Esophagus muscularis mucosa (tissue), 4 donors: ENCODE data around the gene PRDM2.

Experiments used
- CTCF ChIP-seq, 3 experiments: fragments of 200-600 bp in 2 of 3; fragments of 450-650 bp in 1 of 3; sonication (generic) in 2 of 3; IDR thresholded peaks; one replicate each; pipeline ENCODE4 v1.5.1; 2017 to 2019; ENCODE audit warnings: antibody characterized with exemption in 3 of 3, mild to moderate bottlenecking in 2 of 3, moderate library complexity in 1 of 3
- EP300 ChIP-seq: sonication (generic); formaldehyde crosslinking; IDR thresholded peaks from one replicate; pipeline ENCODE4 v1.6.1; 2017; ENCODE audit warnings: antibody characterized with exemption
- POLR2A ChIP-seq: fragments of 450-650 bp; IDR thresholded peaks from one replicate; pipeline ENCODE4 v1.6.1; 2017; ENCODE audit warnings: antibody characterized with exemption, moderate library complexity, mild to moderate bottlenecking, low read depth

DNA sequence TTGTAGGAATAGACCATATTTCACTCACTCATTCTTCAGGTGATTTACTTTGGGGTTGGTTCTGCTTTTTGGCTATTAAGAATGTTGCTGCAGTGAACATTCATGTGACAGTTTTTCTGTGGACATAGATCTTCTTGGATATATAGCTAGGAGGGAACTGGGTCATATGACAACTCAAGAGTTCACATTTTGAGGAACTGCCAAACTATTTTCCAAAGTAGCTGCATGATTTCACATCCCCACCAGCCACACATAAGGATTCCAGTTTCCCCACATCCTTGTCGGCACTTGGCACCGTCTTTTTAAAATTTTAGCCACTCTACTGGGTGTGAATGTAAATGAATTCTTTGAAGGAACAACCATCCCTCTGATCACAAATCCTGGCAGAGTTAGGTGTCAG, 126.0 kb downstream of the PRDM2 start:
- TF ChIP-seq CTCF (IDR thresholded peaks at IDR 0.05) (no peak), POLR2A (no peak), EP300 (no peak)
